ENCODE measurements around the gene NEUROG1.
A peak's percentile ranks its signal among the peaks of the same experiment; 100 is the strongest.

Gene NEUROG1

GRCh38 chr5:135565725-135566421, 30.1 kb upstream of the NEUROG1 start:
- peak; percentile 85 for TF ChIP-seq CTCF (conservative IDR thresholded peaks at IDR 0.05; ENCODE audit: low read depth)
- ChIA-PET CTCF (interaction anchor here (0.5 to 4.7 kb wide), 57 partner anchors 8 to 629 kb away, joined by 3 to 80 read pairs (median 4); partner anchors contain the start of genes CXCL14 and SLC25A48), POLR2A (ENCODE audit: low non-redundant PET) (no interaction called here)
- H3K27ac ChIP-seq, result no peak overlapping the region
- DNase-seq (ENCODE audit: low spot score), result peak; percentile 64

DNA sequence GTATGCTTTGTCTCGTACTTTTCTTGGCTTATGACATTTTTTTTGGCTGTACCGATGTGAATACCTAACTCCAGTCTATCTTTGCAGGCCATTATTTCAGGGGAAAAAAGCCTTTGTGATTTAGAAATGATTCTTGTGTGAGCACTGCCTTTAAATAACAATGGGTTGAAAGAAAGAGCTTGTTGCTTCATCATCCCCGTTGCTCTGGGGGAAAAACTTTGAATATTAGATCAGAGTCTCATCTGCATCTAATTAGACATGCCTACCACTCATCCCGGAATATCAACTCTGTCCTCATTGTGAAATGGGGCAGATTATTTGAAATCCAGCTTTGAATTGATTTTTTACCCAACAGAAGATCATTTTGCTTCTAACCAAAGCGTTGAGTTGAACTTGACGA, 29.5 kb upstream of the NEUROG1 start:
- no peak overlapping the region for H3K27ac ChIP-seq
- no peak for TF ChIP-seq CTCF (conservative IDR thresholded peaks at IDR 0.05; ENCODE audit: low read depth)
- DNase-seq (ENCODE audit: low spot score), result no peak
- CTCF ChIA-PET, result interaction anchor here (0.5 to 4.7 kb wide), 15 partner anchors 9 to 1208 kb away, joined by 3 to 80 read pairs (median 5); partner anchors contain the start of gene SLC25A48
- POLR2A ChIA-PET (ENCODE audit: low non-redundant PET), result no interaction called here

DNA sequence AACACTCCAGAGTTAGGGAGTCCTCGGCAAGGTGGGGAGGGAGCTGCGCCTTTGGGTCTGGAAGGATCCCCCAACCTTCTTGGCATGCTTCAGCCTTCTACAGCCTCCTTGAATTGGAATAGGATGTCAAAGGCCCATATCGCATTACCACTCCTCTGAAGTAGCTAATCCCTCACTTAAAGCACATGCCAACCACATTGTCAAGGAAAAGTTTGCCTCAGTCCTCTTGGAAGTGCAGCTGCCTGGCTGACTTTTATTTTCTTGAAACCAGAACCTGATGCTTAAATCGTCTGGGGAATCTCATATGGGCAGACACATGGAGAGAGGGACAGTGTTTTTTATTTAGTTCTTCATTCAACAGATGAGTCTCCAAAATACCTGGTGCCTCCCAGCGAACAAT, 28.6 kb upstream of the NEUROG1 start:
- CTCF ChIA-PET, result interaction anchor here (0.6 to 4.7 kb wide), 8 partner anchors 13 to 570 kb away, joined by 3 to 80 read pairs (median 4); partner anchors contain the start of gene SLC25A48
- no peak overlapping the region for H3K27ac ChIP-seq
- POLR2A ChIA-PET (ENCODE audit: low non-redundant PET), result no interaction called here
- DNase-seq (ENCODE audit: low spot score), result no peak
- TF ChIP-seq CTCF (conservative IDR thresholded peaks at IDR 0.05; ENCODE audit: low read depth), result no peak

- ChIA-PET CTCF (interaction anchor here (0.6 to 4.0 kb wide), 31 partner anchors 9 to 652 kb away, joined by 3 to 57 read pairs (median 4); partner anchors contain the start of gene CXCL14), POLR2A (ENCODE audit: low non-redundant PET) (interaction anchor here (1.0 kb wide), 1 partner anchor 167 kb away, joined by 5 read pairs; no protein-coding TSS in a partner anchor)
- no peak for TF ChIP-seq CTCF (conservative IDR thresholded peaks at IDR 0.05; ENCODE audit: low read depth)
- no peak for DNase-seq (ENCODE audit: low spot score)
- H3K27ac ChIP-seq, result no peak overlapping the region
These were observed 25.5 kb upstream of the NEUROG1 start for GRCh38 chr5:135561266-135561665.

DNA sequence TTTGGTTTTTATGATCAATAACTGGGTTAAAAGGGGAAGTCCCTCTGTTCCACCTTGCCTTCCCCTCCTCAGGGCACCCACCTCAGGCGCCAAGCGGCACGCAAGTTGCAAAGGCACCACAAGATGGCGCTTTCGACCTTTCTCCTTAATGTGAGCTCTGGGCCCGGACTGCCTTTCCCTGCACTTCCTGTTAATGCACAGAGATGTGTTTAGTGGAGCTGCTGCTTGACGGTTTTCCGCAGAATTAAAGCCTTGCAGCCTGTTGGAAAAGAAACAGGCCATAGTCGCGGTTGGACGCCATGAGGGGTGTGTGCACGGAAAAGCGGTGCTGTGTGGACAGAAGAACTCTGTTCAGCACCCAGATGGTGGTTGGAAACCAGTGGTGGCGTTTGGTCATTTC, 25.1 kb upstream of the NEUROG1 start:
- CTCF ChIA-PET, result interaction anchor here (0.5 to 4.0 kb wide), 31 partner anchors 9 to 652 kb away, joined by 3 to 57 read pairs (median 4); partner anchors contain the start of gene CXCL14
- peak; percentile 95 for TF ChIP-seq CTCF (conservative IDR thresholded peaks at IDR 0.05; ENCODE audit: low read depth)
- peak; percentile 91 for DNase-seq (ENCODE audit: low spot score)
- no peak overlapping the region for H3K27ac ChIP-seq
- POLR2A ChIA-PET (ENCODE audit: low non-redundant PET), result no interaction called here

- ChIA-PET CTCF (interaction anchor here (0.6 to 2.8 kb wide), 7 partner anchors 93 to 271 kb away, joined by 3 to 19 read pairs (median 3); no protein-coding TSS in a partner anchor), POLR2A (ENCODE audit: low non-redundant PET) (no interaction called here)
- DNase-seq (ENCODE audit: low spot score), result peak; percentile 63
- H3K27ac ChIP-seq, result no peak overlapping the region
- no peak for TF ChIP-seq CTCF (conservative IDR thresholded peaks at IDR 0.05; ENCODE audit: low read depth)
These were observed 23.6 kb upstream of the NEUROG1 start for GRCh38 chr5:135559354-135559753.

Data from RWPE1 (cell line).